Measurements from ENCODE around the gene RANBP3.

GRCh38 chr19:5910638-5910907 lies 67.4 kb downstream of the RANBP3 start:
- TF ChIP-seq CTCF (IDR thresholded peaks at IDR 0.05; ENCODE audit: low read length) (no peak), EZH2phosphoT487 (IDR thresholded peaks at IDR 0.05; ENCODE audit: low read length) (no peak), EZH2 (optimal IDR thresholded peaks at IDR 0.05; ENCODE audit: low read depth, low read length) (no peak)

All from MM.1S (cell line).